Upper lobe of left lung (tissue), 6 donors: Measurements from ENCODE around the gene CPNE4. TPM values are rescaled to one million over a fixed set of nuclear protein-coding genes. Genes with fewer than 3 reads are reported as not detected.

Experiments
- ATAC-seq, 2 donors: fragments of 200-7000 bp; cut with Tn5 transposase; one replicate each; pipeline ENCODE4 v1.9.1; 2022; ENCODE audit warnings: mild to moderate bottlenecking in 2 of 2, moderate library complexity in 2 of 2; ENCODE audit not compliant: low FRiP score in 2 of 2
- DNase-seq, 2 donors: peaks; one replicate each; pipeline ENCODE4 v3.0.0-alpha.2; 2019 to 2020
- H3K27ac ChIP-seq, 4 donors: fragments of 200-600 bp; sonication (generic); one replicate each; pipeline ENCODE4 v1.5.1; 2016 to 2019
- H3K27me3 ChIP-seq, 4 donors: fragments of 200-600 bp; sonication (generic); one replicate each; pipeline ENCODE4 v1.5.1; 2017 to 2019
- H3K36me3 ChIP-seq, 4 donors: fragments of 200-600 bp; sonication (generic); one replicate each; pipeline ENCODE4 v1.5.1; 2016 to 2019
- H3K4me1 ChIP-seq, 4 donors: fragments of 200-600 bp; sonication (generic); one replicate each; pipeline ENCODE4 v1.5.1; 2018 to 2019
- H3K4me3 ChIP-seq, 4 donors: fragments of 200-600 bp; sonication (generic); one replicate each; pipeline ENCODE4 v1.5.1; 2017 to 2019; ENCODE audit warnings: mild to moderate bottlenecking in 2 of 4, moderate library complexity in 1 of 4
- H3K9me3 ChIP-seq, 4 donors: fragments of 200-600 bp; sonication (generic); one replicate each; pipeline ENCODE4 v1.5.1; 2018 to 2019
- CTCF ChIP-seq, 6 experiments: fragments of 450-650 bp in 4 of 6; fragments of 200-600 bp in 2 of 6; sonication (generic) in 2 of 6; IDR thresholded peaks; one replicate each; pipeline ENCODE4 v1.5.1; 2016 to 2019; ENCODE audit warnings: antibody characterized with exemption in 6 of 6
- EP300 ChIP-seq, 4 donors: sonication (generic); formaldehyde crosslinking; IDR thresholded peaks; one replicate each; pipeline ENCODE4 v1.5.1; 2017; ENCODE audit warnings: antibody characterized with exemption in 4 of 4, control low read depth in 2 of 4
- POLR2A ChIP-seq, 4 donors: fragments of 450-650 bp; IDR thresholded peaks; one replicate each; pipeline ENCODE4 v1.5.1; 2016 to 2017; ENCODE audit warnings: antibody characterized with exemption in 4 of 4, mild to moderate bottlenecking in 2 of 4
- POLR2AphosphoS5 ChIP-seq, 2 donors: sonication (generic); formaldehyde crosslinking; IDR thresholded peaks; one replicate each; pipeline ENCODE4 v1.5.1; 2017; ENCODE audit warnings: antibody characterized with exemption in 2 of 2
- WGBS, 2 donors: methylation state at CpG; one replicate each; pipeline ENCODE4 v1.1.5; 2017 to 2018; 5-methylcytosine and 5-hydroxymethylcytosine counted together
- total RNA-seq, 6 donors: library from RNA; depleted of rRNA in 4 of 6; stranded (reverse); fragments of >200 nt in 4 of 6; gene quantifications; one replicate each; pipeline versions ENCODE4 v1.1.0 to v1.2.1, GENCODE V29; 2016 to 2021
- donor health status: DM: no; HTN: no; CAD: no; lungs with moderate emphysema.
- donor health status: DM: no; HTN: yes; CAD: no; lungs with severe emphysema.

CPNE4 gene
- total RNA-seq, 6 donors from 2014 or later = 0.34 to 2.1 (median 0.47) TPM; not detected in 3

- H3K9me3 ChIP-seq = no peaks in the 10 kb centered on the region
- no peaks in the 10 kb centered on the region for H3K36me3 ChIP-seq
- no peaks in the 10 kb centered on the region for H3K4me1 ChIP-seq
- DNase-seq = no peak
- H3K27me3 ChIP-seq = no peaks in the 10 kb centered on the region
- no peak for ATAC-seq
- H3K27ac ChIP-seq = no peak overlapping the region
- H3K4me3 ChIP-seq = no peak overlapping the region
- TF ChIP-seq POLR2AphosphoS5 (IDR thresholded peaks at IDR 0.05) (no peak), CTCF (IDR thresholded peaks at IDR 0.05) (no peak), EP300 (IDR thresholded peaks at IDR 0.05) (no peak), POLR2A (IDR thresholded peaks at IDR 0.05) (no peak)
Measured at GRCh38 chr3:131883086-131883485, 151.7 kb downstream of the CPNE4 start.

GRCh38 chr3:131881777-131882176 is 153.0 kb downstream of the CPNE4 start:
- 76 to 80% methylated on average over 3 of the region's 3 CpGs for WGBS, 2 donors

GRCh38 chr3:131880948-131881347 is 153.9 kb downstream of the CPNE4 start:
- no peak for DNase-seq
- Histone ChIP-seq H3K27ac (no peak overlapping the region), H3K4me1 (no peaks in the 10 kb centered on the region), H3K27me3 (no peaks in the 10 kb centered on the region), H3K9me3 (no peaks in the 10 kb centered on the region), H3K36me3 (no peaks in the 10 kb centered on the region), H3K4me3 (no peak overlapping the region)
- WGBS, 2 donors = 43 to 89% methylated on average over 2 of the region's 2 CpGs
- TF ChIP-seq POLR2AphosphoS5 (IDR thresholded peaks at IDR 0.05) (no peak), POLR2A (IDR thresholded peaks at IDR 0.05) (no peak), EP300 (IDR thresholded peaks at IDR 0.05) (no peak), CTCF (IDR thresholded peaks at IDR 0.05) (no peak)
- no peak for ATAC-seq

More at GRCh38 chr3:131881777-131882176, 153.0 kb downstream of the CPNE4 start:
- no peak for DNase-seq
- ATAC-seq = no peak
- Histone ChIP-seq H3K27me3 (no peaks in the 10 kb centered on the region), H3K9me3 (no peaks in the 10 kb centered on the region), H3K36me3 (no peaks in the 10 kb centered on the region), H3K4me1 (no peaks in the 10 kb centered on the region), H3K27ac (no peak overlapping the region), H3K4me3 (no peak overlapping the region)
- TF ChIP-seq POLR2A (IDR thresholded peaks at IDR 0.05) (no peak), CTCF (IDR thresholded peaks at IDR 0.05) (no peak), EP300 (IDR thresholded peaks at IDR 0.05) (no peak), POLR2AphosphoS5 (IDR thresholded peaks at IDR 0.05) (no peak)

GRCh38 chr3:131868203-131868602 is 166.6 kb downstream of the CPNE4 start:
- no peak for DNase-seq
- ATAC-seq = no peak
- TF ChIP-seq EP300 (IDR thresholded peaks at IDR 0.05) (no peak), CTCF (IDR thresholded peaks at IDR 0.05) (no peak), POLR2A (IDR thresholded peaks at IDR 0.05) (no peak), POLR2AphosphoS5 (IDR thresholded peaks at IDR 0.05) (no peak)
- Histone ChIP-seq H3K36me3 (no peaks in the 10 kb centered on the region), H3K9me3 (no peaks in the 10 kb centered on the region), H3K27me3 (no peaks in the 10 kb centered on the region), H3K4me3 (no peak overlapping the region), H3K4me1 (no peaks in the 10 kb centered on the region), H3K27ac (no peak overlapping the region)
- WGBS, 2 donors = 64 to 74% methylated on average over 6 of the region's 6 CpGs

GRCh38 chr3:131856171-131856570 is 178.6 kb downstream of the CPNE4 start:
- no peak for ATAC-seq
- H3K27ac ChIP-seq = no peak overlapping the region
- no peaks in the 10 kb centered on the region for H3K27me3 ChIP-seq
- no peaks in the 10 kb centered on the region for H3K4me1 ChIP-seq
- no peak for DNase-seq
- no peaks in the 10 kb centered on the region for H3K36me3 ChIP-seq
- H3K9me3 ChIP-seq = no peaks in the 10 kb centered on the region
- no peak overlapping the region for H3K4me3 ChIP-seq
- TF ChIP-seq POLR2AphosphoS5 (IDR thresholded peaks at IDR 0.05) (no peak), CTCF (IDR thresholded peaks at IDR 0.05) (no peak), EP300 (IDR thresholded peaks at IDR 0.05) (no peak), POLR2A (IDR thresholded peaks at IDR 0.05) (no peak)
- WGBS, 2 donors = 83 to 88% methylated on average over 3 of the region's 3 CpGs
